Large intestine (tissue), 12 donors: Measurements from ENCODE around the gene GHITM. TPM values are rescaled to one million over a fixed set of nuclear protein-coding genes. Genes with fewer than 3 reads are reported as not detected.
A peak's percentile ranks its signal among the peaks of the same experiment; 100 is the strongest.
"Not testable (repeated sequence)": the region's sequence is repeated elsewhere in the genome, so short reads cannot be mapped to it uniquely, and the experiment has no call there.

Source experiments
- DNase-seq, 2 donors: peaks; one replicate each; pipeline versions ENCODE4 v3.0.0 to v3.0.0-alpha.2; 2013
- H3K27ac ChIP-seq: one replicate; pipeline ENCODE4 v1.5.1; 2013; ENCODE audit warnings: low read length
- H3K27me3 ChIP-seq: 2 replicates; pipeline ENCODE4 v1.6.1; 2013; ENCODE audit warnings: low read length; ENCODE audit not compliant: control insufficient read depth, insufficient read depth
- H3K36me3 ChIP-seq: 2 replicates; pipeline ENCODE4 v1.6.1; 2013; ENCODE audit warnings: low read length; ENCODE audit not compliant: control insufficient read depth, insufficient read depth
- H3K4me1 ChIP-seq: one replicate; pipeline ENCODE4 v1.6.1; 2013; ENCODE audit warnings: low read length; ENCODE audit not compliant: control insufficient read depth, insufficient read depth
- H3K4me3 ChIP-seq: one replicate; pipeline ENCODE4 v1.5.1; 2013; ENCODE audit warnings: low read length
- H3K9me3 ChIP-seq: one replicate; pipeline ENCODE4 v1.6.1; 2013; ENCODE audit warnings: mild to moderate bottlenecking, low read depth, low read length, moderate library complexity; ENCODE audit not compliant: control insufficient read depth
- WGBS: methylation state at CpG from one replicate; pipeline ENCODE4 v1.1.5; 2013; ENCODE audit warnings: low lambda C conversion rate; ENCODE audit not compliant: insufficient coverage; 5-methylcytosine and 5-hydroxymethylcytosine counted together
- long read RNA-seq, 11 donors: transcript quantifications; one replicate each; lab custom pipeline, GENCODE V29; 2026
- polyA plus RNA-seq: library from polyadenylated mRNA; unstranded; fragments of 120-200 nt; gene quantifications from one replicate; pipeline ENCODE4 v1.2.1, GENCODE V29; 2013

GHITM gene
- 135 TPM for polyA plus RNA-seq
- long read RNA-seq, donor 1, transcript GHITM-201 (9 exons, 2,128 nt) = major isoform, 38 of 96 reads
- long read RNA-seq, donor 1, partial matches to known transcripts = 58 of 96 reads
- long read RNA-seq, donor 1, other reads (novel, unspliced or antisense) = 0 of 96 reads
- long read RNA-seq, donor 2, transcript GHITM-201 (9 exons, 2,128 nt) = major isoform, 61 of 199 reads
- long read RNA-seq, donor 2, partial matches to known transcripts = 138 of 199 reads
- long read RNA-seq, donor 2, other reads (novel, unspliced or antisense) = 0 of 199 reads
- long read RNA-seq, donor 3 = 0 reads
- long read RNA-seq, donor 4, transcript GHITM-201 (9 exons, 2,128 nt) = major isoform, 5 of 10 reads
- long read RNA-seq, donor 4, partial matches to known transcripts = 5 of 10 reads
- long read RNA-seq, donor 4, other reads (novel, unspliced or antisense) = 0 of 10 reads
- long read RNA-seq, donor 5, transcript GHITM-201 (9 exons, 2,128 nt) = major isoform, 43 of 66 reads
- long read RNA-seq, donor 5, partial matches to known transcripts = 23 of 66 reads
- long read RNA-seq, donor 5, other reads (novel, unspliced or antisense) = 0 of 66 reads
- long read RNA-seq, donor 6, transcript GHITM-201 (9 exons, 2,128 nt) = major isoform, 77 of 190 reads
- long read RNA-seq, donor 6, partial matches to known transcripts = 113 of 190 reads
- long read RNA-seq, donor 6, other reads (novel, unspliced or antisense) = 0 of 190 reads
- long read RNA-seq, donor 7, transcript GHITM-201 (9 exons, 2,128 nt) = major isoform, 23 of 47 reads
- long read RNA-seq, donor 7, partial matches to known transcripts = 24 of 47 reads
- long read RNA-seq, donor 7, other reads (novel, unspliced or antisense) = 0 of 47 reads
- long read RNA-seq, donor 8, transcript GHITM-201 (9 exons, 2,128 nt) = major isoform, 82 of 241 reads
- long read RNA-seq, donor 8, partial matches to known transcripts = 159 of 241 reads
- long read RNA-seq, donor 8, other reads (novel, unspliced or antisense) = 0 of 241 reads
- long read RNA-seq, donor 9, transcript GHITM-201 (9 exons, 2,128 nt) = major isoform, 74 of 159 reads
- long read RNA-seq, donor 9, partial matches to known transcripts = 85 of 159 reads
- long read RNA-seq, donor 9, other reads (novel, unspliced or antisense) = 0 of 159 reads
- long read RNA-seq, donor 10, transcript GHITM-201 (9 exons, 2,128 nt) = major isoform, 65 of 147 reads
- long read RNA-seq, donor 10, partial matches to known transcripts = 82 of 147 reads
- long read RNA-seq, donor 10, other reads (novel, unspliced or antisense) = 0 of 147 reads
- long read RNA-seq, donor 11, transcript GHITM-201 (9 exons, 2,128 nt) = major isoform, 41 of 85 reads
- long read RNA-seq, donor 11, partial matches to known transcripts = 44 of 85 reads
- long read RNA-seq, donor 11, other reads (novel, unspliced or antisense) = 0 of 85 reads

DNA sequence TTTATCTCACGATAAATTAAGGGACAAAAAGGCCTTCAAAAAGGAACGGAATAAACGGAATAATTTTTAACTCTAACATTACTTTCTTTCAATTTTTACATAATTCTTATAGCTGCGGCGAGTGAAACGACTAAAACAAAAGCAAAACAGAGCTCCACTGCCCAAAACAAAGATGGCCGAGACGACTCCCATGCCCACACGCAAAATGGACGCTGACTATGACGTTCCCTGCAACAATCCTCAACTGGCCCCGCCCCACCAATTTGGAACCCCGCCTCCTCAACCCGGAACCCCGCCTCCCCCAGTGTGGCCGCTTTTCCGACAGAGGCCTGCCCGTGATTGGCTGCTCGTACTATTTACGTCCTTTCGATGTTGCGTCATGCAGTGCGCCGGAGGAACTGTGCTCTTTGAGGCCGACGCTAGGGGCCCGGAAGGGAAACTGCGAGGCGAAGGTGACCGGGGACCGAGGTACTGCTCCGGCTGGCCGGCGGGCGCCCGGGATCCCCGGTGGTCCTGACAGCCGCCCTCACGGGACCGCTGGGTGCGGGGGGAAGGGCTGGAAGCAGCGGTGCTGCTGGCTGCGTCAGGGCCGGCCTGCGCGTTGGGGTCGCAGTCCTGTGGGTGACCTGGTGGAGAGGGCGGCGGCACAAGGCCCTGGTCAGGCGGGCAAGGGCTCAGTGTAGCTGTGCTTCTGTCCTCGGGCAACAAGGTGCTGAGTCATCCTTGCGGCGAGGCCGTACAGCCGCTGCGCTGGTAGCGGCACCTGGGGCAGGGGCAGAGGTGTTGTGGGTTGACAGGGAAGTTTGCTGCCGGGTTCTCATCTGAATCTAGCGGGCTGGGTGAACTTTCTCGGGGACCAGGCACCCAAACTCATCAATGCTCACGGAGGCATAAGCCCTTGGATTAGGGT lies at the start of gene GHITM:
Gene GHITM (plus strand): TSS at position 384 of the 910 bp plus-strand sequence. CDS start 1,992 bp downstream, outside the sequence.
- Histone ChIP-seq H3K36me3 (peaks cover 19% of the 10 kb centered on the region), H3K4me3 (peak within 1 kb of the TSS; percentile 85), H3K27ac (peak within 1 kb of the TSS; percentile 93), H3K27me3 (no peaks in the 10 kb centered on the region), H3K4me1 (peaks cover 44% of the 10 kb centered on the region), H3K9me3 (no peaks in the 10 kb centered on the region)
- DNase-seq = peak; percentile 99
- 0% methylated on average over 3 of the region's 61 CpGs for WGBS

DNA sequence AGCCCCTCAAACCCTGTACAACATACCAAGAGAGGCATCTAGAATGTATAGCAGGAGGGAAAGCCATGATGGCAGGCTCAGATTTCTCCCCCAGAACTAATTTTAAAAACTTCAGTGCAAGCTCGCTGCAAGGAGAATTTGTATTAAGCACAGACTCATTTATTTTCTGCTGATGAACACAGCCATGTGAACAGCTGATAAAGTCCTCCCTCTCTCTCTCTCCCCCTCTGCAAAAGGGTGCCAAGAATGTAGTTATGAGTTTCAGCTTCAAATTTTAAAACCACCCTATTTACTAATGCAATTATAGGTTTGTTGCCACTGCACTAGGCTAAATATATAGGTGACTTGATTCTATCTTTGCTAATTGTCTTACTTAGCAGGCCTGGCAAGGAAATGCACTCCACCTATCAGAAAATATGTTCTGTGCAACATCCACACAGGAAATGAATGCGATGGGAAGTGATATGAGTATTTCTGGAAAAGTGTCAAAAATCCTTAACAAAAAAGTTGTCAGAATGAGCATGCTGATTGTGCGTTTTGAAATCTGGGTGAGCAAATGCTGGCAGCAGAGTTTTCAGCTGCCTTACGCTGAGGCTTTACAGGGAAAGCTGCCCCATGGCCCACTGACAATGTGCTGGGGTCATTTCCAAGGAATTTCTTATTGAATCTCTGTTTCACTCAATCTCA lies 43.4 kb upstream of the GHITM start:
- Histone ChIP-seq H3K9me3 (no peaks in the 10 kb centered on the region), H3K27me3 (peaks cover 4% of the 10 kb centered on the region), H3K36me3 (no peaks in the 10 kb centered on the region), H3K4me1 (no peaks in the 10 kb centered on the region), H3K4me3 (no peak overlapping the region), H3K27ac (no peak overlapping the region)
- DNase-seq = no peak
- no CpG with 5 or more reads among the region's 4 CpGs for WGBS

DNA sequence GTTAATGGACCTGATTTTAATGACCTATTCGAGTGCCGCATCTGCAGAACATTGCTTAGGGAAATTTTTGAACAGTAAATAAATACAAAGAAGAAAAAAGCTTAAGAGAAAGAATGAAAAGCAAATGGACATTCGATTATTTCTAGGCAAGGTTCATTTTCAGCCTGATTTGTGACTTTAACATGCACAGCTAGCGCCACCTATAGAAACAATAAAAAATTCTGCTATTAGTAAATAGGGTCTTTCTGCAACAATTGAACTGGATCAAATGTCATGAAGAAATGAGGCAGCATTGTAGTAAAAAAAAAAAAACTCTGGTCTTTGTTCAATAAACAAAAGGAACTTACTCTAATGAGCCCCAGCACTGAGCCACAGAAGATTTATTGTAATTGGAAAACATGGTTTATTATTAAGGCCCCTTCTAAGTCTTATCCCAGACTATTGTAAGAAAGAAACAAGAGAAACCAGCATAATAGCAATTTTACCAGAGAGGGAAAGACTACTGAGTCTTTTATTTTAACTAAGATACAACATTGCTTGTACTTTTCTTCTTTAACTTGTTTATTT lies 41.4 kb upstream of the GHITM start:
- Histone ChIP-seq H3K36me3 (no peaks in the 10 kb centered on the region), H3K27ac (no peak overlapping the region), H3K9me3 (no peaks in the 10 kb centered on the region), H3K27me3 (no peaks in the 10 kb centered on the region), H3K4me1 (no peaks in the 10 kb centered on the region), H3K4me3 (no peak overlapping the region)
- 39% methylated on average over 2 of the region's 4 CpGs for WGBS
- DNase-seq = no peak

DNA sequence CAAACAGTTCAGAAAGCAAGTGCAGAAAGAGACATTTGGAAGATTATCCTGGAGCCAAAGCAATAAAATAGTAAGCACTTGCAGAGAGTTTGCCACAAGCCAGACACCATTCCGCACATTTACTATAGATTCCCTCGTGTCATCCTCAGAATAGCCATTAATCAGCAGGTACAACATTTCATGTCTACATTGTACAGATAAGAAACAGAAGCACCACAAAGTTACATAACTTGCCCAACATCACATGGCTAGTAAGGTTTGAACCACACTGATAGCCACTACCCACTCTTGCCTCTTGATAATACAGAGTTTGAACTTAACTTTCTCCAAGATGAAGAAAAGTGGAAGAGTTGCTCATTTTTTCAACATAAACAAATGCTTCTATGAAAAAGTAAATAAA lies 40.6 kb upstream of the GHITM start:
- no peak overlapping the region for H3K27ac ChIP-seq
- no CpG with 5 or more reads among the region's 2 CpGs for WGBS
- H3K4me3 ChIP-seq = no peak overlapping the region
- no peak for DNase-seq
- no peaks in the 10 kb centered on the region for H3K27me3 ChIP-seq
- H3K9me3 ChIP-seq = no peaks in the 10 kb centered on the region
- H3K36me3 ChIP-seq = no peaks in the 10 kb centered on the region
- H3K4me1 ChIP-seq = no peaks in the 10 kb centered on the region

- Histone ChIP-seq H3K36me3 (no peaks in the 10 kb centered on the region), H3K27ac (no peak overlapping the region), H3K4me1 (no peaks in the 10 kb centered on the region), H3K27me3 (no peaks in the 10 kb centered on the region), H3K4me3 (no peak overlapping the region), H3K9me3 (no peaks in the 10 kb centered on the region)
- no peak for DNase-seq
- WGBS = no CpG with 5 or more reads among the region's 2 CpGs
Observed at GRCh38 chr10:84101042-84101441, 38.3 kb upstream of the GHITM start.

GRCh38 chr10:84108797-84109196 lies 30.5 kb upstream of the GHITM start:
- WGBS = no CpG with 5 or more reads among the region's 18 CpGs
- no peak for DNase-seq
- Histone ChIP-seq H3K27me3 (no peaks in the 10 kb centered on the region), H3K27ac (no peak overlapping the region), H3K4me3 (no peak overlapping the region), H3K36me3 (no peaks in the 10 kb centered on the region), H3K4me1 (no peaks in the 10 kb centered on the region), H3K9me3 (no peaks in the 10 kb centered on the region)

GRCh38 chr10:84109772-84110171 lies 29.5 kb upstream of the GHITM start:
- no CpG with 5 or more reads among the region's 9 CpGs for WGBS
- H3K36me3 ChIP-seq, DNase-seq, H3K27me3 ChIP-seq, H3K4me3 ChIP-seq, H3K9me3 ChIP-seq, H3K27ac ChIP-seq, H3K4me1 ChIP-seq: not testable (repeated sequence)

- H3K27ac ChIP-seq = not testable (repeated sequence)
Observed at GRCh38 chr10:84113468-84113867, 25.8 kb upstream of the GHITM start.

More at GRCh38 chr10:84113468-84113867, 25.8 kb upstream of the GHITM start:
- H3K4me1 ChIP-seq, DNase-seq, H3K9me3 ChIP-seq, H3K27me3 ChIP-seq, H3K36me3 ChIP-seq, H3K4me3 ChIP-seq: not testable (repeated sequence)
- WGBS = no CpG with 5 or more reads among the region's 1 CpG
